ENCODE data around the gene MAOA.

The MAOA gene

GRCh38 chrX:43641691-43642090 lies 14.4 kb upstream of the MAOA start:
- Histone ChIP-seq H3K9me3 (ENCODE audit: control insufficient read depth, insufficient read depth, low read length) (no peaks in the 10 kb centered on the region), H3K9ac (ENCODE audit: low read depth, low read length) (no peak overlapping the region), H3K36me3 (ENCODE audit: control insufficient read depth, insufficient read depth, low read length) (no peaks in the 10 kb centered on the region), H3K27me3 (ENCODE audit: control insufficient read depth, insufficient read depth, low read length) (no peaks in the 10 kb centered on the region), H3K4me1 (ENCODE audit: control insufficient read depth, insufficient read depth, low read length) (no peaks in the 10 kb centered on the region), H3K4me3 (ENCODE audit: low read depth, low read length) (no peak overlapping the region)

DNA sequence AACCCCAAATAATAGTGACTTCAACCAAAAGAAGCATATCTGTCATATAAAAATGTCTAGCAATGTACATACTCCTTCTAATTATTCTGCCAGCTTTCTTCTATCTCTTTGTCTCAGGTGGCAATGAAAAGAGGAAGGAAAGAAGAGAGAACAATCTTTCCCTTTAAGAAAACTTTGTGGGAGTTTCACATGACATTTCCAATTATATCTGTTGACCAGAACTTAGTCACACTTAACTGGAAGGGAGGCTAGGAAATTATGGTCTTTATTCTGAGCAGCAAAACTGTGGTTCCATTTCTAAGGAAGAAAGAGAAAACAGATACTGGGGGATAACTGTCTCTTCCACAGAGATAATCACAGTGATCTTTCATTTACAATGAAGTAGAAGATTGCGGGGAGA lies 12.9 kb upstream of the MAOA start:
- no peaks in the 10 kb centered on the region for H3K36me3 ChIP-seq (ENCODE audit: control insufficient read depth, insufficient read depth, low read length)
- no peaks in the 10 kb centered on the region for H3K27me3 ChIP-seq (ENCODE audit: control insufficient read depth, insufficient read depth, low read length)
- no peak overlapping the region for H3K4me3 ChIP-seq (ENCODE audit: low read depth, low read length)
- H3K9ac ChIP-seq (ENCODE audit: low read depth, low read length): no peak overlapping the region
- H3K9me3 ChIP-seq (ENCODE audit: control insufficient read depth, insufficient read depth, low read length): no peaks in the 10 kb centered on the region
- H3K4me1 ChIP-seq (ENCODE audit: control insufficient read depth, insufficient read depth, low read length): no peaks in the 10 kb centered on the region

DNA sequence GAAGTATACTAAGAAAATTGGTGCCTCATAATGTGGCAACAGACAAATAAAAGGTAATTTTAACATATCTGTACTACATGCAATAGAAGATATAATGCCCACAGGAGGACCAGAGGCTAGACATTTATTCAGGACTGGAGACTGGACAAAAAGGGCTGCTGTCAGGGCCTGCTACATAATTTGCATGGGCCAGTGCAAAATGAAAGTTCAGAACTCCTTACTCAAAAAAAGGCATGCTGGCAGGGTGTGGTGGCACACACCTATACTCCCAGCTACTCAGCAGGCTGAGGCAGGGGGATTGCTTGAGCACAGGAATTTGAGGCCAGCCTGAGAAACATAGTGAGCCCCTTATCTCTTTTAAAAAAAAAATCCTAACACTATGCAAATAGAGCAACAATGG lies 12.4 kb upstream of the MAOA start:
- Histone ChIP-seq H3K4me3 (ENCODE audit: low read depth, low read length) (no peak overlapping the region), H3K9ac (ENCODE audit: low read depth, low read length) (no peak overlapping the region), H3K36me3 (ENCODE audit: control insufficient read depth, insufficient read depth, low read length) (no peaks in the 10 kb centered on the region), H3K27me3 (ENCODE audit: control insufficient read depth, insufficient read depth, low read length) (no peaks in the 10 kb centered on the region), H3K4me1 (ENCODE audit: control insufficient read depth, insufficient read depth, low read length) (no peaks in the 10 kb centered on the region), H3K9me3 (ENCODE audit: control insufficient read depth, insufficient read depth, low read length) (no peaks in the 10 kb centered on the region)

DNA sequence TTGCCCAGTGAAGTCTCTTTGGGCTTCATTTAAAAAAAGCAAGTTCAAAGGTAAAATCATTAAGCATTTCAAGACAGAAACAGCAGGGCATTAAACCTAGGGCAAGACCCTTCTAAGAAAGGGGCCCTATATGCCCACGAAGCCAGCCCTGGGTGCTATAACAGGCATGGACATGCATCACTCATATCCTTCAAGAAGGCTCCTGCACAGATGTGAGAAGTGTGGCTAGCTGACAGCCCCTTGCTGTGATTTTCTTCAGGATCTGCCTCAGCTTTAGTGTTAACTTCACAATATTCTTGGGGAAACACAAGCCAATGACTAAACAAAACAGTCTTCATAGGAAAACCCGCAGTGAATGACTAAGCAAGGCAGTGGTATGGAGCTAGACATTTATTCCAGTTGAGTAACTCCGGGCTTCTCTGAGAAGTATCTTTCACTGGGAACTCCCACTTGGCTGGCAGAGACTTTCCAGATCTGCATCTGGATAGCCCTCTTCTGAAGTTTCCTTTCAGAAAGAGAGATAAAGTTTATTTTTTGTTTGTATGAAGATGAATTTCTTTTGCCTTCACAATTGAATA lies 11.9 kb upstream of the MAOA start:
- Histone ChIP-seq H3K4me1 (ENCODE audit: control insufficient read depth, insufficient read depth, low read length) (no peaks in the 10 kb centered on the region), H3K9ac (ENCODE audit: low read depth, low read length) (no peak overlapping the region), H3K4me3 (ENCODE audit: low read depth, low read length) (no peak overlapping the region), H3K9me3 (ENCODE audit: control insufficient read depth, insufficient read depth, low read length) (no peaks in the 10 kb centered on the region), H3K36me3 (ENCODE audit: control insufficient read depth, insufficient read depth, low read length) (no peaks in the 10 kb centered on the region), H3K27me3 (ENCODE audit: control insufficient read depth, insufficient read depth, low read length) (no peaks in the 10 kb centered on the region)

DNA sequence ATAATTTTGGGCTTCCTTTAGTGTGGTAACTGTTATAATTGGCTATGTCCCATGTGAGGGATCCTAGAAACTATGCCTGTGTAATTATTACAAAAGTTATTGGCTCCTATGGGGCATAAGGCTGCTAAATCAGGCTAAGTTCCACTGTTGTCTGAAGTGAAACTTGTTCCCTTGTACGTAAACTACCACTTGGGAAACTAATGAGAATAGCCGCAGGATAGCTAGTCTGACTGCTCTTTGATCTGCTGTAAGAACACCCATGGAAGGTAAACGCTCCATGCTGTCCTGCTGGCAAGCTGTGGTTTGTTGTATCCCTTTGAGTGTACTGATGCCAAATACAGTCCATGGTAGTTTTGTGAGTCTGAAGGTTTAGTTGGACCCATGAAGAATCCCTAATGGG lies 9.3 kb upstream of the MAOA start:
- H3K27me3 ChIP-seq (ENCODE audit: control insufficient read depth, insufficient read depth, low read length): no peaks in the 10 kb centered on the region
- no peaks in the 10 kb centered on the region for H3K4me1 ChIP-seq (ENCODE audit: control insufficient read depth, insufficient read depth, low read length)
- no peaks in the 10 kb centered on the region for H3K9me3 ChIP-seq (ENCODE audit: control insufficient read depth, insufficient read depth, low read length)
- H3K9ac ChIP-seq (ENCODE audit: low read depth, low read length): no peak overlapping the region
- no peak overlapping the region for H3K4me3 ChIP-seq (ENCODE audit: low read depth, low read length)
- H3K36me3 ChIP-seq (ENCODE audit: control insufficient read depth, insufficient read depth, low read length): no peaks in the 10 kb centered on the region

GRCh38 chrX:43654431-43655150 lies 1.5 kb upstream of the MAOA start:
- Histone ChIP-seq H3K4me1 (ENCODE audit: control insufficient read depth, insufficient read depth, low read length) (no peaks in the 10 kb centered on the region), H3K36me3 (ENCODE audit: control insufficient read depth, insufficient read depth, low read length) (no peaks in the 10 kb centered on the region), H3K27me3 (ENCODE audit: control insufficient read depth, insufficient read depth, low read length) (peaks cover 5% of the 10 kb centered on the region), H3K4me3 (ENCODE audit: low read depth, low read length) (peak overlapping the region; percentile 67), H3K9me3 (ENCODE audit: control insufficient read depth, insufficient read depth, low read length) (no peaks in the 10 kb centered on the region), H3K9ac (ENCODE audit: low read depth, low read length) (peak overlapping the region; percentile 96)

- no peaks in the 10 kb centered on the region for H3K36me3 ChIP-seq (ENCODE audit: control insufficient read depth, insufficient read depth, low read length)
- H3K9me3 ChIP-seq (ENCODE audit: control insufficient read depth, insufficient read depth, low read length): no peaks in the 10 kb centered on the region
- H3K4me1 ChIP-seq (ENCODE audit: control insufficient read depth, insufficient read depth, low read length): no peaks in the 10 kb centered on the region
- no peak overlapping the region for H3K9ac ChIP-seq (ENCODE audit: low read depth, low read length)
- H3K27me3 ChIP-seq (ENCODE audit: control insufficient read depth, insufficient read depth, low read length): peaks cover 5% of the 10 kb centered on the region
- H3K4me3 ChIP-seq (ENCODE audit: low read depth, low read length): peak overlapping the region; percentile 67
Observed at GRCh38 chrX:43655151-43656004, 721 bp upstream of the MAOA start.

DNA sequence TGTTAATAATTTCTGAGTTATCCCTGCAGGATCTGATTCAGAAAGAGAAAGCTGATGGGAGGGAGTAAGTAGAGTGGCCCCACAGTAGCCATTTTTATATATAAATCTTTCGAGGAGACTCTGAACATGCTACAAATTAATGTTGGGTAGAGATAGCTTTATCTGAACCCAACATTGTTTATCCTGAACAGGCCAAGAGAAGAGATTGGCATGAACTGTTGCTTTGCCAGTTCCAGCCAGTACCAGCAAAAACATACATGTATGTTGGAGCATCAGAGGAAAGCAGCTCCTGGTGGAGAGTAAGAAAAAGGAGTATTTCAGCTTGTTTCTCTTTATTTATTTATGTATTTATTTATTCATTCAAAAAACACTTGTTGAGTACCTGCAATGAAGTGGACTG lies 1.6 kb downstream of the MAOA start:
- Histone ChIP-seq H3K4me3 (ENCODE audit: low read depth, low read length) (no peak overlapping the region), H3K27me3 (ENCODE audit: control insufficient read depth, insufficient read depth, low read length) (peaks cover 5% of the 10 kb centered on the region), H3K36me3 (ENCODE audit: control insufficient read depth, insufficient read depth, low read length) (no peaks in the 10 kb centered on the region), H3K9me3 (ENCODE audit: control insufficient read depth, insufficient read depth, low read length) (no peaks in the 10 kb centered on the region), H3K4me1 (ENCODE audit: control insufficient read depth, insufficient read depth, low read length) (no peaks in the 10 kb centered on the region), H3K9ac (ENCODE audit: low read depth, low read length) (no peak overlapping the region)

DNA sequence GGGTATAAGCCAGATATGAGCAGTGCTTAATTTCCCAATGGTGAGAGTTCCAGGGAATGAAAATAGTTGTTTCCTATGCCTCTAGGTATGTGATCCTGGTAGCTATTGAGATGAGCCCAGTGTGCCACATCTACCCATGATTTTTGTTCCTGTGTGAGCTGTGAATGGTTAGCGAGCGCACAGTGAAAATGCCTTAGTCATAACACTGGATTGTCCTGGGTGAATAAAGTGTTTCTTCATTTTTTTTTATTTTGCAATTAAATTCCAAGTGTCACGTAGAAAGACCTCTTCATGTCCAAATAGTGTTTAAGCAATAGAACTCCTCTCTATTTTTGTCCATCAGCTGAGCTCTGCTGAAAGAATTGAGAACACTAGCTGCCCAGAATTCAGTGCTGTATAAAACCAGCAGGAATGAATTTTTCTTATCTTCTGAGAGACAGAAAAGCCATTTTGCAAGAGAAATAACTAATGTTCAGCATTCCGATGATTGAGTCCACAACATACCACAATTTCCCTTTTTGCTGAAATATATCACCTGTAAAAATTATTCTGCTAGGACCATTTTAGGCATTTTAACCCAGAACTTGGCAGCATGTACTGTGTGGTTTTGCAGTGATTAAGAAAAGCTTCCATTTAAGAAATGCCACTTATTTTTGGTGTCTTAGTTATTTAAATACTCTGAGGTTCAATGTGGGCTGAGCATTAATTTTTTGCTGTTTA lies 5.6 kb downstream of the MAOA start:
- Histone ChIP-seq H3K4me3 (ENCODE audit: low read depth, low read length) (no peak overlapping the region), H3K27me3 (ENCODE audit: control insufficient read depth, insufficient read depth, low read length) (no peaks in the 10 kb centered on the region), H3K4me1 (ENCODE audit: control insufficient read depth, insufficient read depth, low read length) (no peaks in the 10 kb centered on the region), H3K9ac (ENCODE audit: low read depth, low read length) (no peak overlapping the region), H3K36me3 (ENCODE audit: control insufficient read depth, insufficient read depth, low read length) (no peaks in the 10 kb centered on the region), H3K9me3 (ENCODE audit: control insufficient read depth, insufficient read depth, low read length) (no peaks in the 10 kb centered on the region)

- H3K9me3 ChIP-seq (ENCODE audit: control insufficient read depth, insufficient read depth, low read length): no peaks in the 10 kb centered on the region
- H3K4me1 ChIP-seq (ENCODE audit: control insufficient read depth, insufficient read depth, low read length): no peaks in the 10 kb centered on the region
- no peak overlapping the region for H3K4me3 ChIP-seq (ENCODE audit: low read depth, low read length)
- H3K27me3 ChIP-seq (ENCODE audit: control insufficient read depth, insufficient read depth, low read length): no peaks in the 10 kb centered on the region
- H3K36me3 ChIP-seq (ENCODE audit: control insufficient read depth, insufficient read depth, low read length): no peaks in the 10 kb centered on the region
- H3K9ac ChIP-seq (ENCODE audit: low read depth, low read length): no peak overlapping the region
Observed at GRCh38 chrX:43663173-43663572, 7.1 kb downstream of the MAOA start.

- Histone ChIP-seq H3K9me3 (ENCODE audit: control insufficient read depth, insufficient read depth, low read length) (no peaks in the 10 kb centered on the region), H3K9ac (ENCODE audit: low read depth, low read length) (no peak overlapping the region), H3K4me1 (ENCODE audit: control insufficient read depth, insufficient read depth, low read length) (no peaks in the 10 kb centered on the region), H3K36me3 (ENCODE audit: control insufficient read depth, insufficient read depth, low read length) (no peaks in the 10 kb centered on the region), H3K27me3 (ENCODE audit: control insufficient read depth, insufficient read depth, low read length) (no peaks in the 10 kb centered on the region), H3K4me3 (ENCODE audit: low read depth, low read length) (no peak overlapping the region)
Observed at GRCh38 chrX:43664258-43664657, 8.2 kb downstream of the MAOA start.

Measured in iPS-15b (cell line).